Astrocyte (in vitro differentiated cells and primary cell): ENCODE results near the gene LCLAT1. TPM values are rescaled to one million over a fixed set of nuclear protein-coding genes. Genes with fewer than 3 reads are reported as not detected.

ENCODE experiments used
- DNase-seq: peaks from one replicate; pipeline ENCODE4 v3.0.0-alpha.2; 2010; ENCODE audit warnings: low read depth
- FAIRE-seq: peaks from 2 replicates; lab custom pipeline; 2011; peaks lifted over from hg19 to GRCh38; lab: Jason Lieb, UNC
- H2AFZ ChIP-seq: 2 replicates; pipeline ENCODE4 v1.6.0; 2012; ENCODE audit warnings: low read depth, low read length, inconsistent platforms
- H3K27ac ChIP-seq: 2 replicates; pipeline ENCODE4 v1.5.1; 2011; ENCODE audit warnings: low read depth, low read length, inconsistent platforms
- H3K27me3 ChIP-seq: 2 replicates; pipeline ENCODE4 v1.6.0; 2011; ENCODE audit warnings: low read length, inconsistent platforms; ENCODE audit not compliant: insufficient read depth
- H3K36me3 ChIP-seq: 2 replicates; pipeline ENCODE4 v1.5.1; 2011; ENCODE audit warnings: low read length, inconsistent platforms; ENCODE audit not compliant: insufficient read depth
- H3K4me1 ChIP-seq: 2 replicates; pipeline ENCODE4 v1.5.1; 2011; ENCODE audit warnings: low read length, inconsistent platforms; ENCODE audit not compliant: insufficient read depth
- H3K4me2 ChIP-seq: 2 replicates; pipeline ENCODE4 v1.6.0; 2012; ENCODE audit warnings: low read length, inconsistent platforms
- H3K4me3 ChIP-seq: 2 replicates; pipeline ENCODE4 v1.5.1; 2011; ENCODE audit warnings: low read depth, mild to moderate bottlenecking, low read length, inconsistent platforms; ENCODE audit not compliant: insufficient read depth
- H3K79me2 ChIP-seq: 2 replicates; pipeline ENCODE4 v1.6.0; 2012; ENCODE audit warnings: mild to moderate bottlenecking, low read length, inconsistent platforms; ENCODE audit not compliant: insufficient read depth
- H3K9ac ChIP-seq: 2 replicates; pipeline ENCODE4 v1.6.0; 2012; ENCODE audit warnings: mild to moderate bottlenecking, low read length, inconsistent platforms
- H3K9me3 ChIP-seq: 2 replicates; pipeline ENCODE4 v1.5.1; 2012; ENCODE audit warnings: low read depth, mild to moderate bottlenecking, low read length, inconsistent platforms; ENCODE audit not compliant: insufficient read depth
- H4K20me1 ChIP-seq: 2 replicates; pipeline ENCODE4 v1.6.0; 2012; ENCODE audit warnings: low read length, inconsistent platforms; ENCODE audit not compliant: insufficient read depth
- H3K27ac Mint-ChIP-seq: one replicate; pipeline ENCODE4 v1.8.0; 2021; ENCODE audit warnings: mild to moderate bottlenecking, mixed read lengths; ENCODE audit not compliant: unreplicated experiment
- H3K27me3 Mint-ChIP-seq: one replicate; pipeline ENCODE4 v1.8.0; 2021; ENCODE audit warnings: low read depth, mixed read lengths; ENCODE audit not compliant: unreplicated experiment
- H3K36me3 Mint-ChIP-seq: one replicate; pipeline ENCODE4 v1.8.0; 2021; ENCODE audit warnings: low read depth, mixed read lengths; ENCODE audit not compliant: unreplicated experiment
- H3K4me1 Mint-ChIP-seq: one replicate; pipeline ENCODE4 v1.8.0; 2021; ENCODE audit warnings: low read depth, mixed read lengths; ENCODE audit not compliant: unreplicated experiment
- H3K4me3 Mint-ChIP-seq: one replicate; pipeline ENCODE4 v1.8.0; 2021; ENCODE audit warnings: mild to moderate bottlenecking, moderate library complexity, mixed read lengths; ENCODE audit not compliant: unreplicated experiment
- H3K9me3 Mint-ChIP-seq: one replicate; pipeline ENCODE4 v1.8.0; 2021; ENCODE audit warnings: mild to moderate bottlenecking, mixed read lengths; ENCODE audit not compliant: unreplicated experiment
- CTCF ChIP-seq: IDR thresholded peaks from 2 replicates; pipeline ENCODE4 v1.5.1; 2011; ENCODE audit warnings: low read depth, mild to moderate bottlenecking, inconsistent platforms, low read length, moderate library complexity; ENCODE audit not compliant: insufficient read depth
- EZH2 ChIP-seq: IDR thresholded peaks from 2 replicates; pipeline ENCODE4 v1.6.1; 2012; ENCODE audit warnings: mild to moderate bottlenecking, low read length, inconsistent platforms; ENCODE audit not compliant: insufficient read depth
- total RNA-seq: library from RNA; stranded (reverse); gene quantifications from 2 replicates; pipeline ENCODE4 v1.2.1, GENCODE V29; 2021

Gene LCLAT1
- total RNA-seq, 1 donor from 2014 or later, result 17.5 TPM

GRCh38 chr2:30509716-30510115, 62.7 kb downstream of the LCLAT1 start:
- no peak for DNase-seq
- peaks cover 13% of the 10 kb centered on the region for H4K20me1 ChIP-seq
- H3K4me2 ChIP-seq, result no peak overlapping the region
- no peaks in the 10 kb centered on the region for H3K9me3 ChIP-seq
- H3K27me3 ChIP-seq, result no peaks in the 10 kb centered on the region
- H3K4me3 ChIP-seq, result no peak overlapping the region
- Mint-ChIP-seq H3K4me3 (no peak overlapping the region), H3K36me3 (peaks cover 3% of the 10 kb centered on the region), H3K27me3 (no peaks in the 10 kb centered on the region), H3K4me1 (peaks cover 13% of the 10 kb centered on the region), H3K9me3 (peaks cover 7% of the 10 kb centered on the region), H3K27ac (no peak overlapping the region)
- no peak overlapping the region for H3K9ac ChIP-seq
- no peak overlapping the region for H2AFZ ChIP-seq
- FAIRE-seq, result no peak
- TF ChIP-seq EZH2 (no peak), CTCF (no peak)
- peaks cover 13% of the 10 kb centered on the region for H3K79me2 ChIP-seq
- no peak overlapping the region for H3K27ac ChIP-seq
- no peaks in the 10 kb centered on the region for H3K4me1 ChIP-seq
- H3K36me3 ChIP-seq, result no peaks in the 10 kb centered on the region

DNA sequence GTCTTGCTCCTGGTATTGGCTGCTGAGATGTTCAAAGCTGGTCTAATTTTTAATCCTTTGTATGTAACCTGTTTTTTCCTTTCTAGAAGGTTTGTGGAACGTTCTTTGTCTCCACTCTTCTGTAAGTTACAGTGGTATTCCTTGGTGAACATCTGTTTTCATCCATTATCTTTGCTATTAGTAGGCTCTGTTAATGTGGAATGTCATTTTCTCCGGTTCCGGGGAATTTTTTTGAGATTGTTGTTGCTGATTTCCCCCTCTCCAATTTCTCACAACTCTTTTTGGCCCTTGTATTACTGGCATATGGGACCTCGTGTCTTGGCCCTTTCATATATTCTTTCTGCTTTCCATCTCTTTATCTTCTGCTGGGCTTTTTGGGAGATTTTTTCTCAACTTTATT, 63.4 kb downstream of the LCLAT1 start:
- Mint-ChIP-seq H3K4me1 (peaks cover 19% of the 10 kb centered on the region), H3K27me3 (no peaks in the 10 kb centered on the region), H3K36me3 (peaks cover 3% of the 10 kb centered on the region), H3K9me3 (peaks cover 7% of the 10 kb centered on the region), H3K27ac (no peak overlapping the region), H3K4me3 (no peak overlapping the region)
- no peak for TF ChIP-seq CTCF
- TF ChIP-seq EZH2, result no peak
- no peak for DNase-seq
- Histone ChIP-seq H4K20me1 (peaks cover 18% of the 10 kb centered on the region), H3K4me1 (no peaks in the 10 kb centered on the region), H3K27me3 (no peaks in the 10 kb centered on the region), H3K4me2 (no peak overlapping the region), H3K9me3 (no peaks in the 10 kb centered on the region), H3K9ac (no peak overlapping the region), H3K36me3 (no peaks in the 10 kb centered on the region), H3K4me3 (no peak overlapping the region), H3K79me2 (peaks cover 13% of the 10 kb centered on the region), H3K27ac (no peak overlapping the region), H2AFZ (no peak overlapping the region)
- FAIRE-seq, result no peak

DNA sequence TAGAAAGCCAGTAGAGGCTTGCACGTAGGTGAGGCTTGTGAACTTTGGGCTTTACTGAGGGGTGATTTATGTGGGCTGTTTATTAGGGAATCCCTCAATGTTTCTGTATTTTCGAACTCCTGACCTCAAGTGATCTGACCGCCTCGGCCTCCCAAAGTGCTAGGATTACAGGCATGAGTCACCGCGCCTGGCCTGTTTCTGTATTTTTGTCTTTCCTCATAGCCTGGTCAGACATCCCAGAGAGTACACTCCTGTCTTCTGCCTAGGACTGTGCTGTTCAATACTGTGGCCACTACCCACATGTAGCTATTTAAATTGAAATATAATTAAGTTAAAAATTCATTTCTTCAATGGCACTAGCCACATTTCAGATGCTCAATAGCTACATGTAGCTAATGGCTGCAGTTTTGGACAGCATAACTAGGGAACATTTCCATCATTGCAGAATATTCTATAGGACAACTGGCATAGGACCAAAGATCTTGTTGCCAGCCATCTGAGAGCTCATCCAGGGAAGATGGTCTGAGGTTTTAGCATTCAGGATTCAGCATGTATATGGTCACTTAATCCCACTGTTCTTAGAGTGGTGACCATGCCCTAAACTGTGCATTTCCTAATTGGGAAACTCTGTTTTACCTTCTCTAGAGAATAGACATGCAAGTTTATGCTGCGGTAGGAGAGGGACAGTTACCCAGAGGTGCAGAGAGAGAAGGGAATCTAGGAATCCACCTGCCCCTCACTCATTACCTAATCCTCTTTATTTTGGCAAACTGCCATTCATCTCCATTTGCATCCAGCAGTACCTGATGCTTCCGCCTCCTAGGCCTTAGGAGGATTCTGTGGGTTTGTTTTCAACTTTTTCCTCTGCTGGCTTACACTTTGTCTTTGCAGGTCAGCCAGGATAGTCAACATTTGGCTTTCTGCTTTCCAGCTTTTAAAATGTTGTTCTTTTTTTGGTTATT, 64.4 kb downstream of the LCLAT1 start:
- Histone ChIP-seq H3K4me2 (no peak overlapping the region), H3K36me3 (no peaks in the 10 kb centered on the region), H3K9me3 (no peaks in the 10 kb centered on the region), H3K4me1 (no peaks in the 10 kb centered on the region), H3K4me3 (no peak overlapping the region), H3K79me2 (peaks cover 13% of the 10 kb centered on the region), H4K20me1 (peaks cover 18% of the 10 kb centered on the region), H3K9ac (no peak overlapping the region), H2AFZ (no peak overlapping the region), H3K27me3 (no peaks in the 10 kb centered on the region), H3K27ac (no peak overlapping the region)
- no peak for TF ChIP-seq EZH2
- no peak for TF ChIP-seq CTCF
- peak; percentile 47 for FAIRE-seq
- peak; percentile 32 for DNase-seq
- H3K4me3 Mint-ChIP-seq, result no peak overlapping the region
- H3K27me3 Mint-ChIP-seq, result no peaks in the 10 kb centered on the region
- H3K27ac Mint-ChIP-seq, result no peak overlapping the region
- H3K9me3 Mint-ChIP-seq, result peaks cover 7% of the 10 kb centered on the region
- peaks cover 19% of the 10 kb centered on the region for H3K4me1 Mint-ChIP-seq
- H3K36me3 Mint-ChIP-seq, result peaks cover 3% of the 10 kb centered on the region
